Lower leg skin (tissue), 3 donors: ENCODE results near the gene ELOVL5.

Source experiments
- CTCF ChIP-seq, 3 donors: fragments of 450-650 bp; IDR thresholded peaks; one replicate each; pipeline ENCODE4 v1.5.1; 2016; ENCODE audit warnings: antibody characterized with exemption in 3 of 3, mild to moderate bottlenecking in 3 of 3, moderate library complexity in 2 of 3
- POLR2A ChIP-seq, 2 donors: fragments of 450-650 bp; IDR thresholded peaks; one replicate each; pipeline ENCODE4 v1.6.1; 2016 to 2017; ENCODE audit warnings: antibody characterized with exemption in 2 of 2, mild to moderate bottlenecking in 1 of 2, moderate library complexity in 1 of 2

- TF ChIP-seq POLR2A (IDR thresholded peaks at IDR 0.05) (no peak), CTCF (IDR thresholded peaks at IDR 0.05) (no peak)
Measured at GRCh38 chr6:53312355-53312754, 36.4 kb downstream of the ELOVL5 start.
